ENCODE measurements around the gene DCST1.

The DCST1 gene

DNA sequence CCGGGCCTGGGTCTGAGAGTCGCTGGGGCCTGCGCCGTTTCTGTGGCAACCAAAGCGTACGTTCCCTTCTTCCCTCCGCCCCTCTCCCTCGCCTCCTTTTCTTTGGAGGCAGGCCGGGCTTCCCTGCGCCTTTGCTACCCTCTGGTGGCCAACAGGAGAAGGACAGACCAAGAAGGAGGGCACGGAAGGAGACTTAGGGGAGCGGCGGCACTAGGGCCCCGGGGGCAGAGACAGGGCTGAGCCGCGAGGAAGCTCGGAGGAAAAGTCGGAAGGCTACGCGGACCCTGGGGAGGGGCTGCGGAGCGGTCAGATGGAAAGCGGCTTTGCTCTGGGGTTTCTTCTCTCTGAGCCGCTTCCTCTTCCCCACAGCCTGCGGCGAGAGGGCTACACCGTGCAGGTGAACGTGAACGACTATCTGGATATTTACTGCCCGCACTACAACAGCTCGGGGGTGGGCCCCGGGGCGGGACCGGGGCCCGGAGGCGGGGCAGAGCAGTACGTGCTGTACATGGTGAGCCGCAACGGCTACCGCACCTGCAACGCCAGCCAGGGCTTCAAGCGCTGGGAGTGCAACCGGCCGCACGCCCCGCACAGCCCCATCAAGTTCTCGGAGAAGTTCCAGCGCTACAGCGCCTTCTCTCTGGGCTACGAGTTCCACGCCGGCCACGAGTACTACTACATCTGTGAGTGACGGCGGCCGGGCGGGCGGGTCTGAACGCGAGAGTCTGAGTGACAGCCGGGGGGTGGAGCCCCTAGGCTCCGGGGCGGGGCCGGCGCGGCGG is 51.3 kb downstream of the DCST1 start:
- DNase-seq (ENCODE audit: low read depth in 2 of 2, low spot score in 1 of 2) = peak; percentile 78 to 84

DNA sequence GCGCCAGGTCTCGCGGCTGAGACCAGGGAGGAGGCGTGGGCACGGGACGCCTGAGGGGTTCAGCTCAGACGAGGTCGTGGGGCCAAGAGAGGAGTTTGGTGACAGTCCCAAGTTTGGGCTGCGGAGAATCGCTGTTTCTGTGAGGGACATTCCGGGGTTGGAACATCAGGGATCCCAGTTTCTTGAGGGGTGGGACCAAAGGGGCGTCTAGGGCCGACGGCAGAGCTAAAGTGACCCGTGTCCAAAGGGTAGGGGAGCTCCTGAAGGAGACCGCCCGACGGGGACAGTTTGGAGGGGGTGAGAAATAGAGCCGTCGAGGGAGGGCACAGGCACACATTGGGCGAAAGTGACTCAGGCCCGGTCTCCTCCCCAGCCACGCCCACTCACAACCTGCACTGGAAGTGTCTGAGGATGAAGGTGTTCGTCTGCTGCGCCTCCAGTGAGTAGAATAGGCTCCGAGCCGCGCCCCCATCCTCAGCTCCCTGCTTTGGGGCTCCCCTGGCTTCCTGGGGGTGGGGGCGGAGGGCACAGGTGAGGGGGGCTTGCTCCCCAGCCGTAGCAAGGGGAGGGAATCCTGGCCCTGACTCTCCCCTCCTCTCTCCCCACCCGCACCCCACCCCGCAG is 52.0 kb downstream of the DCST1 start:
- DNase-seq (ENCODE audit: low read depth in 2 of 2, low spot score in 1 of 2) = peak; percentile 69 to 72

DNA sequence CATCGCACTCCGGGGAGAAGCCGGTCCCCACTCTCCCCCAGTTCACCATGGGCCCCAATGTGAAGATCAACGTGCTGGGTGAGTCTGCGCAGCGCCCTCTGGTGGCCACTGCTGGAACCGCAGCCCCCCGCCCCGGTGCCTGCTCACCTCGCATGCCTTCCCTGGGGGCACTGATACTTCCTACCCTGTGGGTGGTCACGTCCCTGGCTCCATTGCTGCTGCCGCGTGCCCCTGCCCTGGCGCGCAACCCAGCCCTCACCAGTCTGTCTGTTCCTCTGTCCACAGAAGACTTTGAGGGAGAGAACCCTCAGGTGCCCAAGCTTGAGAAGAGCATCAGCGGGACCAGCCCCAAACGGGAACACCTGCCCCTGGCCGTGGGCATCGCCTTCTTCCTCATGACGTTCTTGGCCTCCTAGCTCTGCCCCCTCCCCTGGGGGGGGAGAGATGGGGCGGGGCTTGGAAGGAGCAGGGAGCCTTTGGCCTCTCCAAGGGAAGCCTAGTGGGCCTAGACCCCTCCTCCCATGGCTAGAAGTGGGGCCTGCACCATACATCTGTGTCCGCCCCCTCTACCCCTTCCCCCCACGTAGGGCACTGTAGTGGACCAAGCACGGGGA is 52.6 kb downstream of the DCST1 start:
- peak; percentile 51 to 57 for DNase-seq (ENCODE audit: low read depth in 2 of 2, low spot score in 1 of 2)

DNA sequence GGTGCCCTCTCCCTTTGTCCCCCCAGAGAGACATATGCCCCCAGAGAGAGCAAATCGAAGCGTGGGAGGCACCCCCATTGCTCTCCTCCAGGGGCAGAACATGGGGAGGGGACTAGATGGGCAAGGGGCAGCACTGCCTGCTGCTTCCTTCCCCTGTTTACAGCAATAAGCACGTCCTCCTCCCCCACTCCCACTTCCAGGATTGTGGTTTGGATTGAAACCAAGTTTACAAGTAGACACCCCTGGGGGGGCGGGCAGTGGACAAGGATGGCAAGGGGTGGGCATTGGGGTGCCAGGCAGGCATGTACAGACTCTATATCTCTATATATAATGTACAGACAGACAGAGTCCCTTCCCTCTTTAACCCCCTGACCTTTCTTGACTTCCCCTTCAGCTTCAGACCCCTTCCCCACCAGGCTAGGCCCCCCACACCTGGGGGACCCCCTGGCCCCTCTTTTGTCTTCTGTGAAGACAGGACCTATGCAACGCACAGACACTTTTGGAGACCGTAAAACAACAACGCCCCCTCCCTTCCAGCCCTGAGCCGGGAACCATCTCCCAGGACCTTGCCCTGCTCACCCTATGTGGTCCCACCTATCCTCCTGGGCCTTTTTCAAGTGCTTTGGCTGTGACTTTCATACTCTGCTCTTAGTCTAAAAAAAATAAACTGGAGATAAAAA is 53.4 kb downstream of the DCST1 start:
- DNase-seq (ENCODE audit: low read depth in 2 of 2, low spot score in 1 of 2) = no peak

DNA sequence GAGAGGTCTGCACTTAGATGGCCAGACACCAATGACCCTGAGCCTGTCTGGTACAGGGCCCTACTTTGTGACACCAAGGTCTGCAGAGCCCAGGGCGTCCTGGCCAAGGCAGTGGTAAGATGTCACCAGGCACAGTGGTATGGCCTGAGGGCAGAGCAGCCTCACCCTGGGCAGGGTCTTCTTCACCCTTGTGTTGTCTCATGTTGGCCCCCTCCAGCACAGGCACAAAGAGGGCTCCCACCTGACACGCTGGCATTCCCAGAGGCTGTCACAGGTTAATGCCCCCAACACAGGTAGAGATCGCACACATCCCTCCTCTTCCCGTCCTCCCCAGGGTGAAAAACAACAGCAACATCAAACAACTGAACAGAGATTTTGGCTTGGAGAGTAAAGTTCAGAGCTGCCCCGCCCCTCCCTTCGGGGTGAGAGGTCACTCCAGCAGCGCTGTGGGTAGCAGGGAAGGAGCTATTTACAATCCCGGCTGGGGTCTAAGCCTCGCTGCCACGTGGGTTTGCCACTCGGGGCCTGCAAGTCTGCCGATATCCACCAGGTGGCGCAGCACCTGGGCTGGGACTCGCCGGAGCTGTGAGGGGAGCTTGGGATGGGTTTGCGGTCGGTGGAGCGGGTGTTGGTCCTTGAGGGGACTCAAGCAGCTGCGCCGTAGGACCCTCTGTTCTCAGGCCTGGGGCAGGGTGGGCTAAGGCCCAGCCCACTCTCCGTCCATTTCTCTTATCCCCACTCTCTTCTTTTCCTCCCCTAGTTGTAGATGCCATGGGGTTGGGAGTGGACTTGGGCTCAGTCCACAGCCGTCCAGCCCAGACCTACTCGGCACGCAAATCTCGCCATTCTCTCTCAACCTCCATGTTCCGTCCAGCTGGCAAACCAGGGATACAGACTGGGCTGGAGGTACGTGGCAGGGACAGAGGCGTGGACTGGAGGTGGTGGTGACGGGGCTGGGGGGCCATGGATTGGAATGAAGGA is 57.7 kb downstream of the DCST1 start:
- DNase-seq (ENCODE audit: low read depth in 2 of 2, low spot score in 1 of 2) = peak; percentile 54 to 69

DNA sequence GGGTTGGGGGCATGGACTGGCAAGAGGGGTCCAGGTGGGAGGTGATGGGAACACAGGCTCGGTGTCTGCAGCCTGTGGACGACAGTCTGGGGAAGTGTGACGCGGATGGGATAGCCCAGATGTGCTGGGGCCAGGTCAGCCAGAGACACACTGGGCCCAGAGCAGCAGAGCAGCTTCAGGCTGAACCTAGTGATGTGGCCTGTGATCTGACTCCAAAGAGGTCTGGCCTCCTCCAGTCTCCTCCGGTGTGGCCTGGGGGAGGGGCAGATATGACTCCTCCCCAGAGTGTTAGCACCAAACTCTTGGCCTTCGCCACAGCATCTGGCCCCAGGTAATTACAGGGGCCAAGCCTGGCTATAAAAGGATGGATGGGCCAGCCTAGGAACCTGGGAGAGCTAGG is 58.5 kb downstream of the DCST1 start:
- no peak for DNase-seq (ENCODE audit: low read depth in 2 of 2, low spot score in 1 of 2)

DNA sequence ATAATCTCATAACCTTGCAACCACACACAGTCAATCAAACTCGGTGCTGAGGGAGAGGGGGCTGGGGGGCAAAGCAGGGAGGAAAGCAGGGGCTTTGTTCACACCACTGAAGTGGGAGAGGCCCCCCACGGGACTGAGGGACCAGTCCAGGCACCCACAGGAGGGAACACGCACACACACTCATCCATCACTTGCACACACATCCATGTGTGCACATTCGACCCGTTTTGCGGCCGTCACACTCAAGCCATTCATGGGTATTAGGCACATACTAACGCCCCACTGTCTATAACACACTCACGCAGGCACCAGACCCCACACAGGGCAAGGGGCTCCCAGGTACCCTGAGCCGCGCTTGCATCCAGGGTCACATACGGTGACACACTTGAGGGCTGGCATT is 59.0 kb downstream of the DCST1 start:
- DNase-seq (ENCODE audit: low read depth in 2 of 2, low spot score in 1 of 2) = no peak

DNA sequence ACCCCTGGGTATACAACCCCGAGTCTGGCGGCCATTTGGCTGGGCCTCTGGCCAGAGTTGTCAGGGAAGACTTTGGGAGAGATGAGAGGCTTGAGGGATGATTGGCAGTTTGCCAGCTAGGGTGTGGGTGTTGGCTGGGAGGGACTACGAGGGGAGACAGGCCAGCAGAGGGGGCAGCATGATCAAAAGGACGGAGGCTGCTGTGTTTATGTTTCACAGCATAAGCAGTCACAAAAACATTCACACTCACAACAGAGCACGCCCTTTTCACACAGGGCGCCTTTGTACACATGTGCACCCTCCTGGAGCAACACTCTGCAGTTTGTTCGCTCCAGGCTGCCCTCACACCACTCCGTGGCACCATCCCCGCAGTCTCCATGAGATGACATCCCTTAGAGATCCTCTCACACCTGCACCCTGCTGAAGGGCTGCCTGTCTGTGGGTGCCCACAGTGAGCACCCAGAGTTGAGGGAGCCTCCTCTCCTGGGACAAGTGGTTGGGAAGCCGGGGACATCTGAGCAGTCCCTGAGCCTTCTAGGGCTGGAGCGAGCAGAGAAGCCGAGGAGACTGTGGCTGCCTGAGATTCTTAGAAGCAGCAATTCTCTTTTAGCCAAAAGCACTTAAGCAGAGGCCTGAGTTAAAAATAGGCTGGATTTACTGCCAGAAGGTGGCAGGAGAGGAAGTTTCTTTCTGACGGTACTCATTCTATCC is 60.4 kb downstream of the DCST1 start:
- no peak for DNase-seq (ENCODE audit: low read depth in 2 of 2, low spot score in 1 of 2)

DNA sequence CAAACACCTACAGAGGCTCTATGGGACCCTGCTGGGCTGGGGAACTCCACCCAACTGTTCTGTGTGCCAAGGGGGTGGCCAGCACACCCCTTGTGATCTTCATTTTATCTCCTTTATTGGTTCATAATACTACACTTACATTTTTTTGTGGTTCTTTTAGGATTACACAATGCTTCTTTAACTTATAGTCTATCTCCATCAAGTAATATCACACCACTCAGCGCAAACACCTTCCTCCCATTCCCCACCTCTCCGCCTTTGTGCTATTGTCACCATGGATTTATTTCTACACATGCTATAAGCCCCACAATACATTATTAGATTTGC is 61.0 kb downstream of the DCST1 start:
- no peak for DNase-seq (ENCODE audit: low read depth in 2 of 2, low spot score in 1 of 2)

DNA sequence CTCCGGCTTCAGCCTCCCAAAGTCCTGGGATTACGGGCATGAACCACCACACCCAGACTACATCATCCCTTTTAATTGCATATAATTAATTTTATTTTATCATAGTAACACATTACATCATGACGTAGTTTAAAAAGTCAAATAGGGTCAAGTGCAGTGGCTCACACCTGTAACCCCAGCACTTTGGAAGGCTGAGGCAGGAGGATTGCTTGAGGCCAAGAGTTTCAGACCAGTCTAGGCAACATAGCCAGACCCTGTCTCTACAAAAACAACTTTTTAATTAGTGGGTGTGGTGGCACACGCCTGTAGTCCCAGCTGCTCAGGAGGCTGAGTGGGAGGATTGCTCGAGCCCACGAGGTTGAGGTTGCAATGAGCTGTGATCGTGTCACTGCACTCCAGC is 65.7 kb downstream of the DCST1 start:
- DNase-seq (ENCODE audit: low read depth in 2 of 2, low spot score in 1 of 2) = no peak

All from stimulated activated CD8-positive, alpha-beta memory T cell treated with anti-CD3 and anti-CD28 coated beads, Interleukin-4, amount 100 ng/mL, for 4 hours (primary cell).